ENCODE data around the gene PGBD4. TPM values are rescaled to one million over a fixed set of nuclear protein-coding genes. Genes with fewer than 3 reads are reported as not detected.

PGBD4 gene
- total RNA-seq, 1 experiment from 2014 or later = 2.3 TPM

DNA sequence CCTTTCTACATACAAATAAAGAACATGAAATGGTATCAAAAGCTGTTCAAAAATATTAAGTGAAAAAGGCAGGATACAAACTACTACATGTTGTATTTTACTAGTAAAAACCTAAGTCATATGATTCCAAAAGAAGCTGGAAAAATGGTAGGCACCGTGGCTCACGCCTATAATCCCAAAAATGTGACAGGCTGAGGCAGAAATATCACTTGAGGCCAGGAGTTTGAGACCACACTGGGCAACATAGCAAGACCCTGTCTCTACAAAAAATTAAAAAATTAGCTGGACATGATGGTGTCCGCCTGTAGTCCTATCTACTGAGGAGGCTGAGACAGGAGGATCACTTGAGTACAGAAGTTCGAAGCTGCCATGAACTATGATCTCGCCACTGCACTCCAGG is 2.0 kb upstream of the PGBD4 start:
- peaks cover 6% of the 10 kb centered on the region; the same call in 1 of the 2 replicates for H3K36me3 ChIP-seq (ENCODE audit: control insufficient read depth, insufficient read depth, low read length)
- ATAC-seq = no peak
- in situ Hi-C loops (cut with HindIII; ENCODE audit: low pct_unique_long_range_greater_than_20kb, low sequenced_read_pairs) (no loop called here), intact Hi-C loops (cut with micrococcal nuclease; ENCODE audit: unreplicated experiment) (no loop called here)
- no TSS peak for BruUV-seq (replicated peaks)
- H3K4me1 ChIP-seq (ENCODE audit: control insufficient read depth, insufficient read depth, low read length) = no peaks in the 10 kb centered on the region; the same call in 1 of the 2 replicates
- no peaks in the 10 kb centered on the region for H3K27me3 ChIP-seq (ENCODE audit: control insufficient read depth, insufficient read depth, low read length)
- no peak for TF ChIP-seq POLR2AphosphoS5 (IDR thresholded peaks at IDR 0.05; ENCODE audit: low read depth, low read length)
- TF ChIP-seq SIN3A (IDR thresholded peaks at IDR 0.05; ENCODE audit: borderline replicate concordance, insufficient read depth, low read depth, low read length) = no peak
- TF ChIP-seq, protein P1, sequence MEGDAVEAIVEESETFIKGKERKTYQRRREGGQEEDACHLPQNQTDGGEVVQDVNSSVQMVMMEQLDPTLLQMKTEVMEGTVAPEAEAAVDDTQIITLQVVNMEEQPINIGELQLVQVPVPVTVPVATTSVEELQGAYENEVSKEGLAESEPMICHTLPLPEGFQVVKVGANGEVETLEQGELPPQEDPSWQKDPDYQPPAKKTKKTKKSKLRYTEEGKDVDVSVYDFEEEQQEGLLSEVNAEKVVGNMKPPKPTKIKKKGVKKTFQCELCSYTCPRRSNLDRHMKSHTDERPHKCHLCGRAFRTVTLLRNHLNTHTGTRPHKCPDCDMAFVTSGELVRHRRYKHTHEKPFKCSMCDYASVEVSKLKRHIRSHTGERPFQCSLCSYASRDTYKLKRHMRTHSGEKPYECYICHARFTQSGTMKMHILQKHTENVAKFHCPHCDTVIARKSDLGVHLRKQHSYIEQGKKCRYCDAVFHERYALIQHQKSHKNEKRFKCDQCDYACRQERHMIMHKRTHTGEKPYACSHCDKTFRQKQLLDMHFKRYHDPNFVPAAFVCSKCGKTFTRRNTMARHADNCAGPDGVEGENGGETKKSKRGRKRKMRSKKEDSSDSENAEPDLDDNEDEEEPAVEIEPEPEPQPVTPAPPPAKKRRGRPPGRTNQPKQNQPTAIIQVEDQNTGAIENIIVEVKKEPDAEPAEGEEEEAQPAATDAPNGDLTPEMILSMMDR (IDR thresholded peaks at IDR 0.05) = no peak
- TF ChIP-seq TCF7L2 (IDR thresholded peaks at IDR 0.05; ENCODE audit: low read depth, low read length) = no peak
- TF ChIP-seq, protein P2, sequence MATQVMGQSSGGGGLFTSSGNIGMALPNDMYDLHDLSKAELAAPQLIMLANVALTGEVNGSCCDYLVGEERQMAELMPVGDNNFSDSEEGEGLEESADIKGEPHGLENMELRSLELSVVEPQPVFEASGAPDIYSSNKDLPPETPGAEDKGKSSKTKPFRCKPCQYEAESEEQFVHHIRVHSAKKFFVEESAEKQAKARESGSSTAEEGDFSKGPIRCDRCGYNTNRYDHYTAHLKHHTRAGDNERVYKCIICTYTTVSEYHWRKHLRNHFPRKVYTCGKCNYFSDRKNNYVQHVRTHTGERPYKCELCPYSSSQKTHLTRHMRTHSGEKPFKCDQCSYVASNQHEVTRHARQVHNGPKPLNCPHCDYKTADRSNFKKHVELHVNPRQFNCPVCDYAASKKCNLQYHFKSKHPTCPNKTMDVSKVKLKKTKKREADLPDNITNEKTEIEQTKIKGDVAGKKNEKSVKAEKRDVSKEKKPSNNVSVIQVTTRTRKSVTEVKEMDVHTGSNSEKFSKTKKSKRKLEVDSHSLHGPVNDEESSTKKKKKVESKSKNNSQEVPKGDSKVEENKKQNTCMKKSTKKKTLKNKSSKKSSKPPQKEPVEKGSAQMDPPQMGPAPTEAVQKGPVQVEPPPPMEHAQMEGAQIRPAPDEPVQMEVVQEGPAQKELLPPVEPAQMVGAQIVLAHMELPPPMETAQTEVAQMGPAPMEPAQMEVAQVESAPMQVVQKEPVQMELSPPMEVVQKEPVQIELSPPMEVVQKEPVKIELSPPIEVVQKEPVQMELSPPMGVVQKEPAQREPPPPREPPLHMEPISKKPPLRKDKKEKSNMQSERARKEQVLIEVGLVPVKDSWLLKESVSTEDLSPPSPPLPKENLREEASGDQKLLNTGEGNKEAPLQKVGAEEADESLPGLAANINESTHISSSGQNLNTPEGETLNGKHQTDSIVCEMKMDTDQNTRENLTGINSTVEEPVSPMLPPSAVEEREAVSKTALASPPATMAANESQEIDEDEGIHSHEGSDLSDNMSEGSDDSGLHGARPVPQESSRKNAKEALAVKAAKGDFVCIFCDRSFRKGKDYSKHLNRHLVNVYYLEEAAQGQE (IDR thresholded peaks at IDR 0.05; ENCODE audit: insufficient read depth in 1 of 2, low read depth in 2 of 2, low read length in 1 of 2) = no peak
- no peak overlapping the region for H3K27ac ChIP-seq (ENCODE audit: low read length)
- POLR2A ChIA-PET = no interaction called here
- CTCF ChIA-PET = no interaction called here
- no peak overlapping the region for H3K4me3 ChIP-seq (ENCODE audit: low read depth in 2 of 2, low read length in 2 of 2)
- DNase-seq (ENCODE audit: low read depth, low spot score) = no peak
- no peaks in the 10 kb centered on the region for H3K9me3 ChIP-seq (ENCODE audit: control insufficient read depth, insufficient read depth, low read depth, low read length)

DNA sequence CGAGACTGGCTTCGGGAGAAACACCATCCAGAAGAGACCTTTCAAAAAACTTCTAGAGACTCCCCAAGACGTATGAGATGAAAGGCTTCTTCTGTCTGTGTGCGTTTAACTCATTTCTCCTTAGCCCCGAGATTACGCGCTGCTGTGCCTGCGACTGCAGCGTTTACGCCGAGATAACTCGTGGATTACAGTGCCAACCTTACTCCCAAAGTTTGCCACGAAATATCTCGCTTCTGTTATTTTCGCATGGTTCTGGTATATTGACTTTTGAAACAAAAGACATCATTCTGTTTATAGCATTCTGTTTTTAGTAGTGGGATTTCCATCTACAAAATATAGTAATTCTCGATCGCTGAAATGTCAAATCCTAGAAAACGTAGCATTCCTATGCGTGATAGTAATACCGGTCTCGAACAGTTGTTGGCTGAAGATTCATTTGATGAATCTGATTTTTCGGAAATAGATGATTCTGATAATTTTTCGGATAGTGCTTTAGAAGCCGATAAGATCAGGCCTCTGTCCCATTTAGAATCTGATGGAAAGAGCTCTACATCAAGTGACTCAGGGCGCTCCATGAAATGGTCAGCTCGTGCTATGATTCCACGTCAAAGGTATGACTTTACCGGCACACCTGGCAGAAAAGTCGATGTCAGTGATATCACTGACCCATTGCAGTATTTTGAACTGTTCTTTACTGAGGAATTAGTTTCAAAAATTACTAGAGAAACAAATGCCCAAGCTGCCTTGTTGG is 467 bp downstream of the PGBD4 start:
- intact Hi-C loops (cut with micrococcal nuclease; ENCODE audit: unreplicated experiment) (no loop called here), in situ Hi-C loops (cut with HindIII; ENCODE audit: low pct_unique_long_range_greater_than_20kb, low sequenced_read_pairs) (no loop called here)
- BruUV-seq (replicated peaks) = TSS peak; percentile 88
- CTCF ChIA-PET = no interaction called here
- no peaks in the 10 kb centered on the region for H3K27me3 ChIP-seq (ENCODE audit: control insufficient read depth, insufficient read depth, low read length)
- H3K27ac ChIP-seq (ENCODE audit: low read length) = peak overlapping the region; percentile 92
- DNase-seq (ENCODE audit: low read depth, low spot score) = no peak
- ATAC-seq = peak; percentile 51
- no peaks in the 10 kb centered on the region; the same call in 1 of the 2 replicates for H3K4me1 ChIP-seq (ENCODE audit: control insufficient read depth, insufficient read depth, low read length)
- H3K9me3 ChIP-seq (ENCODE audit: control insufficient read depth, insufficient read depth, low read depth, low read length) = no peaks in the 10 kb centered on the region
- no peaks in the 10 kb centered on the region for H3K36me3 ChIP-seq (ENCODE audit: control insufficient read depth, insufficient read depth, low read length)
- POLR2A ChIA-PET = interaction anchor here (0.6 kb wide), 1 partner anchor 75 kb away, joined by 10 read pairs; no protein-coding TSS in a partner anchor
- TF ChIP-seq SIN3A (IDR thresholded peaks at IDR 0.05; ENCODE audit: borderline replicate concordance, insufficient read depth, low read depth, low read length) = no peak
- peak; percentile 9; the same call in 1 of the 2 replicates for TF ChIP-seq TCF7L2 (IDR thresholded peaks at IDR 0.05; ENCODE audit: low read depth, low read length)
- H3K4me3 ChIP-seq (ENCODE audit: low read depth in 2 of 2, low read length in 2 of 2) = peak overlapping the region; percentile 90 to 98

DNA sequence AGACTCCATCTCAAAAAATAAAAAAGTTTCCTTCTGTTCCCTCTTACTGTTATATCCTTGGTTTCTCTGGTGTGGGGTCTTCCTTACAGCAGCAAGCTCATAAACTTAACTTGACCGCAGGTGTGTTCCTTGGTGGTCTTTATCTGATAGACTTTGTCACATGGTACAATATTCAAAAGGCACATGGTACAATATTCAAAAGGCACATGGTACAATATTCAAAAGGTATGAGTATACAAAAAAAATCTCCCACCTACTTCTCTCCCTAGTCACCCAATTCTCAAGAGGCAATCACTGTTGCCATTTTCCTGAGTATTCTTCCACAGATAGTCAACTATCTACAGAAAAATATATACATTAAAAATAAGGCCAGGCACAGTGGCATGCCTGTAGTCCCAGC is 4.5 kb downstream of the PGBD4 start:
- BruUV-seq (replicated peaks) = no TSS peak

More for the DNA sequence above, 4.5 kb downstream of the PGBD4 start:
- Histone ChIP-seq H3K27ac (ENCODE audit: low read length) (no peak overlapping the region), H3K4me1 (ENCODE audit: control insufficient read depth, insufficient read depth, low read length) (no peaks in the 10 kb centered on the region), H3K36me3 (ENCODE audit: control insufficient read depth, insufficient read depth, low read length) (no peaks in the 10 kb centered on the region), H3K27me3 (ENCODE audit: control insufficient read depth, insufficient read depth, low read length) (no peaks in the 10 kb centered on the region), H3K9me3 (ENCODE audit: control insufficient read depth, insufficient read depth, low read depth, low read length) (no peaks in the 10 kb centered on the region), H3K4me3 (ENCODE audit: low read depth in 2 of 2, low read length in 2 of 2) (no peak overlapping the region)
- ChIA-PET CTCF (no interaction called here), POLR2A (no interaction called here)
- ATAC-seq (no peak), DNase-seq (ENCODE audit: low read depth, low spot score) (no peak)
- intact Hi-C loops (cut with micrococcal nuclease; ENCODE audit: unreplicated experiment) = no loop called here
- TF ChIP-seq POLR2AphosphoS5 (IDR thresholded peaks at IDR 0.05; ENCODE audit: low read depth, low read length) = no peak
- TF ChIP-seq, protein P1 (IDR thresholded peaks at IDR 0.05) = no peak
- no peak for TF ChIP-seq SIN3A (IDR thresholded peaks at IDR 0.05; ENCODE audit: borderline replicate concordance, insufficient read depth, low read depth, low read length)
- in situ Hi-C loops (cut with HindIII; ENCODE audit: low pct_unique_long_range_greater_than_20kb, low sequenced_read_pairs) = no loop called here

Data from Panc1 (cell line).